HG03066 (cell line): ENCODE measurements around the gene CMPK1.

Experiments
- ATAC-seq: cut with Tn5 transposase; IDR thresholded peaks from one replicate; pipeline ENCODE4 v1.9.1; 2021; ENCODE audit warnings: low read depth; ENCODE audit not compliant: unreplicated experiment

Gene CMPK1

GRCh38 chr1:47389731-47390130 lies 56.1 kb downstream of the CMPK1 start:
- ATAC-seq, result no peak

DNA sequence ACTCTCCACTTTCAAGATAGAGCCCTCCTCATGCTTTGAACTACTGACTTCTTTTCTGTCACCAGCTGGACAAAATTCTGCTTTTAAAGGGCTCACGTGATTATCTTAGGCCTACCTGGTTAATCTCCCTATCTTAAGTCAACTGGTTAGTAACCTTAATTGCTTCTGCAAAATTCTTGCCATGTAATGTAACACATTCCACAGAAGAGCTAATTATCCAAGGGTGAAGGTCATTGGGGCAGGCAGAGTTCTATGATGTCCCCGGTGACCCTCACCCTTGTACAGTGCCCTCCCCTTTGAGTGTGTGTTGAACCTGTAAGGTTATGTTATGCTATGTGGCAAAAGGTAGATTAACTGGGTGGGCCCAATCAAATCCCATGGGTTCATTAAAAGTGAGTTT lies 57.3 kb downstream of the CMPK1 start:
- no peak for ATAC-seq

DNA sequence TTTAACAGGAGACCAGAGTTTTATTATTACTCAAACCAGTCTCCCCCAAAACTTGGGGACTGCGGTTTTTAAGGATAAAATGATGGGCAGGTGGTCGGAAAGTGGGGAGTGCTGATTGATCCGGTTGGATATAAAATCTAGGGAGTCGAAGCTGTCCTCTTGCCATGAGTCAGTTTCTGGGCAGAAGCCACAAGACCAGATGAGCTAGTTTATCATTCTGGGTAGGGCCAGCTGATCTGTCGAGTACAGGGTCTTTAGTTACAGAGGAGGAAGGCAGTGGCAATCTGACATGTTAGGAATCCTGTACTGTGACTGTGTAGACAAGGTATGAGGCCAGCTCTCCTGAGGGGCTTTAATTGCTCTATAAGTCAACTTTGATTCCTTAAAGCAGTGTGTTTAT lies 59.6 kb downstream of the CMPK1 start:
- no peak for ATAC-seq

DNA sequence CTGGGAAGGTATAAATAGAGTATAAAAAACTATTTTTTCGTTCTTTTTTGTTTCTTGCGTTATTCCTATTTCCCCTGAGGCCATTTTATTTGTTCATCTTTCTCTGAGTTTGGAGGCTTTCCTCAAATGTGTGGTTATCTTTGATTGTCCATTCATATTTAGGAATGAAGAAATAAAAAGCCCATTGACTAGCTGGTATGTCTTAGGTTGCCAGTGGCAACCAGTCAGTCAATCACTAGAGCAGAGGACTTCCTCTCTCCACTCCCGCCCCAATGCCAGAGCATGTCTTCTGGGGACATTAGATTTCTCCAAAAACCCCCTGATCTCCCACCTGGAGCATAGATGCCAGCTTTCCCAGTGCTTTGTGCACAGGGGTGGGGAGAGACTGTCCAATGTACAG lies 61.8 kb downstream of the CMPK1 start:
- no peak for ATAC-seq

DNA sequence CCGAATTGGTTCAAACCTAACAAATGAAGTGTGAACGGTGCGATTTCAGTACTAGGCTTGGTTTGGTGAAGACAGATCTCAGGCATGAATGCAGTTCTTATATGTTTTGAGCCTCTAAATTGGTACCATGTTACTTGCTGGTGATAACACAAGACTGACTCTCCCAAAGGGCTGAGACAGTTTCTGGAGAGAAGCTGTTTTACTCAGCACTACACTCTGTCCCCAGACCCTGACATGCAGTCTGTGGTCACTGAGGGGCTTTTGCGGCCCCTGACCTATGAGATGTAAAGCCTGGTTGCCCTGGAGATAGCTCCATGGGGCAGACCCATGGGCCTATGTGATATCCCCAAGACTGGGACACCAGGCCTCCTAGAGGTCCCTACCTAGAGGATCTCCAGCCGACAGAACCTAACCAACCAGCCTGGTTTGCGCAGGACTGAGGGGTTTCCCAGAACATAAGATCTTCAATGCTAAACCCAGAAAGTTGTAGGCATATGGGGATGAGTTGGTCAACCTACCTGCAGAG lies 63.1 kb downstream of the CMPK1 start:
- no peak for ATAC-seq

DNA sequence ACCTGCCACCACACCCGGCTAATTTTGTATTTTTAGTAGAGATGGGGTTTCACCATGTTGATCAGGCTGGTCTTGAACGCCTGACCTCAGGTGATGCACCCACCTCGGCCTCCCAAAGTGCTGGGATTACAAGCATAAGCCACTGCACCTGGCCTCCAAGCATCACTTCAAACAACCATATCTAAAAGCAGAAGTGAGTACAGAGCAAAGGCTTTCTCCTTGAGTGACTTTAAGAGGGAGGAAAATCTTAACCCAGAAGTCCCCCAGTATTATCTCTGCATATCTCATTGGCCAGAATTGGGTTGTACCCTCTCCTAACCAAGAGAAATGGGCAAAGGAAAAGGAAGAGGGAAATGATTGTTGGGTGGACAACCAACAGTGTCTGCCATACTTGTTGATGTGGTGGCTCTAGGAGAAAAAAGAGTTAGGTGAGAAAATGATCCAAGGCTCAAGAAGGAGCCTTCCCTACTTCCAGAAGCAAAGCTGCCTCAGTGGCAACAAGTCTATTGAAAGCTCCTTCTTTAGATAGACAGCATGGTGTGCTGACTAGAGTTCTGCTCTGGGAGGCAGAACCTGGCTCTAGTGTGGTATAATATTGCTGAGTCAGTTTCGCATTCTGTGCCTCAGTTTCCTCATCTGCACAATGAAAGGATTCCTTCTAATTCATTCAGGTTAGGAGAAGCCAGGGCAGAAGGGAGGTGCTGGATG lies 65.7 kb downstream of the CMPK1 start:
- no peak for ATAC-seq

- no peak for ATAC-seq
These were observed 66.2 kb downstream of the CMPK1 start for GRCh38 chr1:47399846-47400155.

DNA sequence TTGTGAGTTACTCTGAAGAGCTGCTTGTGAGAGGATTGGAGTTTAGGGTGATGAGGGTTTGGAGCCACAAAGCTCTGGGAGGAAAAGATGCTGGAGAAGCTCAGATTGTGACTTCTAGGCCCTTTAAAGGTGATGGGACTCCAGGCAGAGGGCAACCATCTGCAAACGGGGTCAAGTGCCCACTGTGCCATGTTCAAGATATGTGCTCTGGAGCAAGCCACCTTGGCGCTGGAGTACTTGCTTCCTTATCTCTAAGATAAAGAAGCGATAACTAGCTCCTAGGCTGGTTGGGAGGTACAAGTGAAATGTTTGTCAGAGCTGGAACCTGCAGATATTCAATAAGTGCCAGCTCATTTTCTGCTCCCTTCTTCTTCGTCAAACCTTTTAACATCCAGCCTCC lies 68.2 kb downstream of the CMPK1 start:
- no peak for ATAC-seq

- no peak for ATAC-seq
These were observed 69.0 kb downstream of the CMPK1 start for GRCh38 chr1:47402591-47402990.

GRCh38 chr1:47403321-47403910 lies 69.8 kb downstream of the CMPK1 start:
- no peak for ATAC-seq

DNA sequence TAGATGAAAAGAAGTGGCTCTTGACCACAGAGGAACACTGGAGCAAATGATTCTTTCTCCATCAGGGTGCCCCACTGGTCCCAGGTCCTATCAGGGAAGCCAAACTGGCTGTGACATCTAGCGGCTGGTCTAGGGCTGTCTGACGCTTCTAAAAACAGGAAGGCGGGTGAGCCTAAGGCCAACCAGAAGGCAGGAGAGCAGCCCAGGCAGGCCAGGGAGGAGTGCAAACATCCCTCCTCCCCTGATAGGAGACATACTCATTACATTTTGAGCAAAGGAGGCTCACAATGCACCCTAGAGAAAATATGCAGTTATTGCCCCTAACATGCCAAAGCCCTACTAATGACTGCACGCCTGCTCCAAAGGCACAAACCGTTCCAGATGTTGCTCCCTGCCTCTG lies 72.1 kb downstream of the CMPK1 start:
- no peak for ATAC-seq

GRCh38 chr1:47406966-47407365 lies 73.4 kb downstream of the CMPK1 start:
- no peak for ATAC-seq

DNA sequence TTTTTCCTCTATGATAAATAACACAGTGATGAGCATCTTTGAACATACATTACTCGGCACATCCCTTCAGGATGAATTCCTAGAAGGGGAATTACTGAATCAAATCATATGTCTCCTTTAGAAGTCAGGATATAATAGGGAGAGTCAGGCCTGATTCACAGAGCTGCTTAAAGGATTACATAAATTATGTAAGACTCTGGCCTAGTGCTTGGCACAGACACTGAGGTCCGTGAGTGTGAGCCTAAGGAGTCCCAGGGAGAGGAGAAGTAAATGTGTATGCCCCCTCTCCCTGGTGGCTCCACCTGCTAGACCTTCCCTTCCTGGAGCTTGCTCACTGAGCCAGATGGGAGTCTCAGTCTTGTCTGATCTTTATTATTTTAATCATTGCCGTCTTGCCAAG lies 73.9 kb downstream of the CMPK1 start:
- no peak for ATAC-seq

DNA sequence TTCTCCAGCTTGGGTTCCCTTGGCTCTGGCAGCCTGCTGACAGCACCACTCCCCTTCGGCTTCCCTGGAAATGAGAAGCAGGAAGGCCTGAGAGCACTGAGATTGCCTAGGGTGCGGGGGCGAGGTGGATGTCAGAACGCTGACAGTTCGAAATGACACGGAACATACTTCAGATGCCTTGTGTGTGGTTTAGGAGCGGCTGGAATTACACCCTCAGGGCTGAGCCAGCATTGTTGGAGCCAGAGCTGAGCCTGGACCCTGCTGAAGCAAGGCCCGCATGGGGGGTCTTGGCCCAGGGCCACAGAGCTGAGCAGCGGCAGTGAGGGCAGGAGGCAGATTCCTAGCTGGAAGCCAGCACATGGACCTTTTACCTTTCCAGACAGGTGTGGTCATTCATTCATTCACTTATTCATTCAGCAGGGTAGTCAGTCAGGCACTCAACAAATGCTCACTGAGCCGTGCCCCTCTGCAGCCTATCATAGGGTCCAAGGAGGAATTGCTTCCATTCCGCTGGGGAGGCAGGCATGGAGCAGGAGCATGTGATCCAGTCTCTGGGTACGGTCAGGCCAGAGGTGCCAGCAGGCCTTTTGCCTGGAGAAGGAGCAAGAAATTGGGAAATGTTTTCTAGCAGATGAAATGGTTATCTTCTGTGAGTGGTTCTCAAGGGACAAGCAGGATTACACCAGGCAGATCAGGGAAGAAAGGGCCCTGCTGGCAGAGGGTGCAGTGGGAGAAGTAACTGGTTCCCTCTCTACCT lies 75.9 kb downstream of the CMPK1 start:
- no peak for ATAC-seq

DNA sequence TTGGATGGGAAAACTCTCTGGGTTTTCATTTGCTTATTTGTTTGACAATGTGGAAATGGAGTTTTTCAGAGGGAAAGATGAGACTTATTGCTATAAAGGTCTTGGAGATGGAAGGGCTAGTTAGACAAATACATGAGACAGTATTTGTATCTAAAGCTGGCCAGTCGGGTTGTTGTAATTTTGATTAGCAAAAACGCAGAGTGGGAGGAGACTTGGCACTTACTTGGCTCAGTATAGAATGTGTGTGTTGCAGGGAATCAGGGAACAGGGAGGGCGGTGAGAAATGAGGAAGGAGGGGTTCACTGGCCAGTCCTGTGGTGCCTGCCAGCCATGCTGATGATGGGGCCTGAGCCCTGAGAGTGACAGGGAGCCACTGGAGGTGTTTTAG lies 76.5 kb downstream of the CMPK1 start:
- ATAC-seq, result no peak

DNA sequence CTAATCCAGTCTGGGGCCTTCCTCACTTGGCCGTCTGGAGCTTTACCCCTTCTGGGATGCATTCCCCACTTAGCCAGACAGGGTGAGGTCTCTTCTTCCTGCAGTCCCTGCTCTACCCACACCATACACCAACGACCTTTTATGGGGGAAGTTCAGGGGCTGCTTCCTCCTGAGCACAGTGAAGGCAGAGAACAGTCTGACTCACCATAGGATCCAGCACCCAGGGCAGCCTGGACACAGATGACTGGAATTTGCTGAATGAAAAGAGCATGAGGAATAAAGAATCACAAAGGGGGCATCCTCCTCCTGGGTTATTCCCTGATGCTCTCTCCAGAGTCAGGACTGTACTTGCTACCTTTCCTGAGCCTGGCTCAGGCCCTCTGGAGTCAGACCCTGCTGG lies 77.8 kb downstream of the CMPK1 start:
- ATAC-seq, result no peak

DNA sequence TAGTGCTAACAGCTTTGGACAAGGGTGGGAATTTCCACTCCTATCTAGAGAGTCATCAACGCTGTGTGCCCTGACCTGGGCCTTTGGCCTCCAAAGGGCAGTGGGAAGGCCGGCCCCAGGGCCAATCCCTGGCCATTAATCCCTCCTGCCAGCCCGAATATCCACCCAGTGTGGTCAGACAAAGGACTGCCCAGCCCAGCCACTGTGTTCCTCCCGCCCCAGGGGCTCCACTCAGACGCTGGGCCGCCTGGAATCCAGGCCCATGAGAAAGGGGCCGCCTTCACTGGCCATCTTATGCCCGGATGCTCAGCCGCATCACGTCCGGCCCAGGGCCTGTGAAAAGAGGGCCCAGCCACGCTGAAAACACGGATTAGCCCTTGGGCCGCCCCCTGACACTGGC lies 78.8 kb downstream of the CMPK1 start:
- no peak for ATAC-seq

GRCh38 chr1:47415728-47416318 lies 82.2 kb downstream of the CMPK1 start, which contains the start of gene FOXE3:
TSS of gene FOXE3 (plus strand) at chr1:47416285. CDS start at chr1:47416316, 31 bp downstream.
- ATAC-seq, result no peak

DNA sequence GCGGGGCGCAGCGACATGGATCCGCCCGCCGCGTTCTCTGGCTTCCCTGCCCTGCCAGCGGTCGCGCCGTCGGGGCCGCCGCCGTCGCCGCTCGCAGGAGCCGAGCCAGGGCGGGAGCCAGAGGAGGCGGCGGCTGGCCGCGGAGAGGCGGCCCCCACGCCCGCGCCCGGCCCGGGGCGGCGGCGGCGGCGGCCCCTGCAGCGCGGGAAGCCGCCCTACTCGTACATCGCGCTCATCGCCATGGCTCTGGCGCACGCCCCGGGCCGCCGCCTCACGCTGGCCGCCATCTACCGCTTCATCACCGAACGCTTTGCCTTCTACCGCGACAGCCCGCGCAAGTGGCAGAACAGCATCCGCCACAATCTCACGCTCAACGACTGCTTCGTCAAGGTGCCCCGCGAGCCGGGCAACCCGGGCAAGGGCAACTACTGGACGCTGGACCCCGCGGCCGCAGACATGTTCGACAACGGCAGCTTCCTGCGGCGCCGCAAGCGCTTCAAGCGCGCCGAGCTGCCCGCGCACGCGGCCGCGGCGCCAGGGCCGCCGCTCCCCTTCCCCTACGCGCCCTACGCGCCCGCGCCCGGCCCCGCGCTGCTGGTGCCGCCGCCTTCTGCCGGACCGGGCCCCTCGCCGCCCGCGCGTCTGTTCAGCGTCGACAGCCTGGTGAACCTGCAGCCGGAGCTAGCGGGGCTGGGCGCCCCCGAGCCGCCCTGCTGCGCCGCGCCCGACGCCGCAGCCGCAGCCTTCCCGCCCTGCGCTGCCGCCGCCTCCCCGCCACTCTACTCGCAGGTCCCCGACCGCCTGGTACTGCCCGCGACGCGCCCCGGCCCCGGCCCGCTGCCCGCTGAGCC lies 83.0 kb downstream of the CMPK1 start:
- ATAC-seq, result no peak
